ENCODE measurements around the gene ZDHHC7. TPM values are rescaled to one million over a fixed set of nuclear protein-coding genes. Genes with fewer than 3 reads are reported as not detected.

The ZDHHC7 gene
- total RNA-seq, 4 donors from 2014 or later = 45.6 to 68.8 (median 54.3) TPM

DNA sequence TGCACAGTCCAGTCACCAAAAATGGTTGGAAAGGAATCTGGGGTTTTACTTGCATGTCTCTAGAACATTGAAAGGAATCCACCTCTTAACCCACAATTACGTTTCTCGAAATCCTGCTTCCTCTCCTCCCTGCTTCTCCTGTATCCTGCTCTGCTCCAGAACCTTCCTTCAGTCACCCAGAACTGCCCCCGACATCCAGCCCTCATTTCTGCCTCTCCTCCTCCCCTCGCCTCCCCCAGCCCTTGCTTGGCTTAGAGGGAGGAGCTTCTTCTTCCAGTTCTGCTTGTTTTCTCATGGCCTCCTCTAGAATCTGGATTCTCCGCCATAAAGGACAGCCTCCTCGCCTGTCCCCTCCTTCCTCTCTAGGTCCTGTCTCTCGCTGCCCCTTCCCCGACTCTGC is 48.3 kb downstream of the ZDHHC7 start:
- Histone ChIP-seq H3K4me1 (no peaks in the 10 kb centered on the region), H3K36me3 (no peaks in the 10 kb centered on the region), H3K27me3 (no peaks in the 10 kb centered on the region), H3K9me3 (no peaks in the 10 kb centered on the region), H3K4me3 (no peak overlapping the region), H3K27ac (replicated peaks in 1 of 4) (no peak overlapping the region)
- DNase-seq (ENCODE audit: extremely low spot score) = no peak
- intact Hi-C loops (cut with DNase I) = no loop called here
- TF ChIP-seq, protein P1, sequence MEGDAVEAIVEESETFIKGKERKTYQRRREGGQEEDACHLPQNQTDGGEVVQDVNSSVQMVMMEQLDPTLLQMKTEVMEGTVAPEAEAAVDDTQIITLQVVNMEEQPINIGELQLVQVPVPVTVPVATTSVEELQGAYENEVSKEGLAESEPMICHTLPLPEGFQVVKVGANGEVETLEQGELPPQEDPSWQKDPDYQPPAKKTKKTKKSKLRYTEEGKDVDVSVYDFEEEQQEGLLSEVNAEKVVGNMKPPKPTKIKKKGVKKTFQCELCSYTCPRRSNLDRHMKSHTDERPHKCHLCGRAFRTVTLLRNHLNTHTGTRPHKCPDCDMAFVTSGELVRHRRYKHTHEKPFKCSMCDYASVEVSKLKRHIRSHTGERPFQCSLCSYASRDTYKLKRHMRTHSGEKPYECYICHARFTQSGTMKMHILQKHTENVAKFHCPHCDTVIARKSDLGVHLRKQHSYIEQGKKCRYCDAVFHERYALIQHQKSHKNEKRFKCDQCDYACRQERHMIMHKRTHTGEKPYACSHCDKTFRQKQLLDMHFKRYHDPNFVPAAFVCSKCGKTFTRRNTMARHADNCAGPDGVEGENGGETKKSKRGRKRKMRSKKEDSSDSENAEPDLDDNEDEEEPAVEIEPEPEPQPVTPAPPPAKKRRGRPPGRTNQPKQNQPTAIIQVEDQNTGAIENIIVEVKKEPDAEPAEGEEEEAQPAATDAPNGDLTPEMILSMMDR (IDR thresholded peaks at IDR 0.05) = no peak
- no peak for TF ChIP-seq POLR2A (IDR thresholded peaks at IDR 0.05; ENCODE audit: low read depth)
- TF ChIP-seq EP300 (IDR thresholded peaks at IDR 0.05) = no peak
- TF ChIP-seq POLR2AphosphoS5 (IDR thresholded peaks at IDR 0.05) = no peak
- 77% methylated on average over 8 of the region's 8 CpGs for WGBS

DNA sequence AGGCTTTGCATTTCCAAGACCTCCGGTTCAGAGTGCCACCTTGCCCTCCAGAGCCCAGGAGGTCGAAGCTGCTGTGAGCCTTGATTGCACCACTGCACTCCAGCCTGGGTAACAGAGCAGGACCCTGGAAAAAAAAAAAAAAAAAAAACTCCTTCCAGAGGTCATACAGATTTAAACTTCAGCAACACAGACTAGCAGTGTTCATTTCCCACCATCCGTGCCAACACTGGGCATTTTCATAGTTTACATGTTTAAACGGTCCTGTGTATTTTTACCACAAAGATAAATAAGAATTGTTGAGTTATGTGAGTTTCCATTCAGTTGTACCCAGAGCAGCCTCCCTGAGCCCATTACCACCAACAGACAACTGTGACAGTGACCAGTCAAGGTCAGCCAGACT is 50.4 kb downstream of the ZDHHC7 start:
- no peak overlapping the region for H3K27ac ChIP-seq (replicated peaks in 1 of 4)
- WGBS = 72% methylated on average over 4 of the region's 4 CpGs
- intact Hi-C loops (cut with DNase I) = no loop called here
- H3K36me3 ChIP-seq = no peaks in the 10 kb centered on the region
- no peak for TF ChIP-seq POLR2AphosphoS5 (IDR thresholded peaks at IDR 0.05)
- no peak for TF ChIP-seq POLR2A (IDR thresholded peaks at IDR 0.05; ENCODE audit: low read depth)
- TF ChIP-seq EP300 (IDR thresholded peaks at IDR 0.05) = no peak
- TF ChIP-seq, protein P1 (IDR thresholded peaks at IDR 0.05) = no peak
- H3K9me3 ChIP-seq = no peaks in the 10 kb centered on the region
- DNase-seq (ENCODE audit: extremely low spot score) = no peak
- H3K27me3 ChIP-seq = no peaks in the 10 kb centered on the region
- no peaks in the 10 kb centered on the region for H3K4me1 ChIP-seq
- no peak overlapping the region for H3K4me3 ChIP-seq

DNA sequence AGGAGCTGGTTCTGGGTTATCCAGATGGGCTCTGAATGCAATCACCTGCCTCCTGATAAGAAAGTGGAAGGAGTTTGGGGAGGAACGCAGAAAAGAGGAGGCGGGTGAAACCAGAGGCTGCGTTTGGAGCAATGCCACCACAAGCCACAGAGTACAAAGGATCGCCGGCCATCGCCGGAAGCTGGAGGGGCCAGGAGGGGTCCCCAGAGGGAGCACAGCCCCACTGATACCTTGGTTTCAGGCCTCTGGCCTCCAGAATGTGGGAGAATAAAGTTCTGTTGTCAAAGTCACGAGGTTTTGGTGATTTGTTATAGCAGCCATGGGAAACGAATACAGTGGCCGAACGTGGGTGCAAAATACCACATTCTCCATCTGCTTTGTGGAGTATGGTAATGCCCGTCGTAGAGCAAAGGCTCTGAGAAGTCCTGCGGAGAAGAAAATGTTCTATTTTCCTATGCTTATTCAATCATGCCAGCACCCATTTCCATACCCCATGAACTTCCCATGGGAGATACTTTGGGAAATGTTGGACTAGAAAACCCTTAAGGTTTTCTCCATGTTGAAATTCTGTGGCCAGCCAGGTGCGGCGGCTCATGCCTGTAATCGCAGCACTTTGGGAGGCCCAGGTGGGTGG is 51.4 kb downstream of the ZDHHC7 start:
- TF ChIP-seq, protein P1 (IDR thresholded peaks at IDR 0.05) = no peak
- TF ChIP-seq EP300 (IDR thresholded peaks at IDR 0.05) (no peak), POLR2A (IDR thresholded peaks at IDR 0.05; ENCODE audit: low read depth) (no peak), POLR2AphosphoS5 (IDR thresholded peaks at IDR 0.05) (no peak)
- Histone ChIP-seq H3K27ac (replicated peaks in 1 of 4) (no peak overlapping the region), H3K4me3 (no peak overlapping the region), H3K9me3 (no peaks in the 10 kb centered on the region), H3K4me1 (no peaks in the 10 kb centered on the region), H3K27me3 (no peaks in the 10 kb centered on the region), H3K36me3 (no peaks in the 10 kb centered on the region)
- intact Hi-C loops (cut with DNase I) = no loop called here
- DNase-seq (ENCODE audit: extremely low spot score) = no peak
- WGBS = 92% methylated on average over 17 of the region's 17 CpGs

DNA sequence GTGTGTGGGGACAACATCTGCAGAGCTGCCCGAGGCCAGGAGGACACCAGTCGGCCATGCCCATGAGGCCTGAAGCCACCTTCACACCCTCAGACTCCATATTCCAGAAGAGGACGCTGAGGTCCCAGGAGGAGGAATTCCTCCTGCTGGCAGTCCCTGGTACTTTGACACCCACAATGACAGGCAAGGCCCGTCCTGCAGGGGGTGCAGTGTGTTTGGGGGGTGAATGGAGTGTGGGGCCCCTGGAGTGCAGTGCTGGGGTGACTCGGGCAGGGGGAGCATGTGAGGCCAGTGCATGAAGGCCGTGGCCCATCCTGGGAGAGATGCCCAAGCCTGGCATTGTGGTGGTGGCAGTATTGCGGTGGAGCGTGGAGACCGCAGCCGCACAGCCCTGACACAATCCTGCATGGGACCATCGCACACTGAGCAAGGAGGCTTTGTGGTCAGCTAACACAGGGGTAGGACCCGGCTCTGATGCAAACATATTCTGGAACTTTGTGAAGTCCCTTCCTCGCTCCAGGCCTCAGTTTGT is 52.2 kb downstream of the ZDHHC7 start:
- H3K4me1 ChIP-seq = no peaks in the 10 kb centered on the region
- no peak for DNase-seq (ENCODE audit: extremely low spot score)
- H3K27ac ChIP-seq (replicated peaks in 1 of 4) = no peak overlapping the region
- no peaks in the 10 kb centered on the region for H3K9me3 ChIP-seq
- TF ChIP-seq POLR2AphosphoS5 (IDR thresholded peaks at IDR 0.05) = no peak
- TF ChIP-seq EP300 (IDR thresholded peaks at IDR 0.05) = no peak
- TF ChIP-seq POLR2A (IDR thresholded peaks at IDR 0.05; ENCODE audit: low read depth) = no peak
- TF ChIP-seq, protein P1 (IDR thresholded peaks at IDR 0.05) = no peak
- no peak overlapping the region for H3K4me3 ChIP-seq
- intact Hi-C loops (cut with DNase I) = no loop called here
- no peaks in the 10 kb centered on the region for H3K27me3 ChIP-seq
- H3K36me3 ChIP-seq = no peaks in the 10 kb centered on the region
- 94% methylated on average over 6 of the region's 13 CpGs for WGBS

DNA sequence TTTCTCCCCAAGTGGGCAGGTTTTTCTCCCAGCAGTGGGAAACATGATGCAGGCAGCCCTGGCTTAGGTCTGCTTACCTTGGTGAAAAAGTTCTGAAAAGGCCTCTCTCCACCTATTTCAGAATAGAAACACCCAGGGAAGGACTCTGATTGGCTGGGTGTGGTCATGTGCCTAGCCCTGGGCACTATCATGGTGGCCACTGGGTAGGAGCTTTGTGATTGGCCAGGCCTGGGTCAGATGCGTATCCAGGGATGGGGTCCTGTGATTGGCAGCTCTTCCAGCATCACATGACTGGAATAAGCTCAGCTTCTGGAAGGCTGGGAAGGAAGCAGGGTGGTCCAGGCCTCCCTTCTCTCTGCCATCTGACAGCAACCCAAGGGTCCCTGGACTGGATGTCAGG is 53.5 kb downstream of the ZDHHC7 start:
- Histone ChIP-seq H3K27me3 (no peaks in the 10 kb centered on the region), H3K4me3 (no peak overlapping the region), H3K36me3 (no peaks in the 10 kb centered on the region), H3K27ac (replicated peaks in 1 of 4) (no peak overlapping the region), H3K9me3 (no peaks in the 10 kb centered on the region), H3K4me1 (peaks cover 4 to 10% (median 9%) of the 10 kb centered on the region in 4 donors)
- no peak for DNase-seq (ENCODE audit: extremely low spot score)
- TF ChIP-seq, protein P1 (IDR thresholded peaks at IDR 0.05) = no peak
- no peak for TF ChIP-seq POLR2A (IDR thresholded peaks at IDR 0.05; ENCODE audit: low read depth)
- intact Hi-C loops (cut with DNase I) = no loop called here
- 100% methylated on average over 1 of the region's 1 CpG for WGBS
